Adrenal gland (tissue), 5 donors: ENCODE results near the gene SNX2.

Source experiments
- CTCF ChIP-seq, 6 experiments: fragments of 450-650 bp in 4 of 6; fragments of 200-600 bp in 2 of 6; sonication (generic) in 1 of 6; IDR thresholded peaks; 1 replicate in 5 of 6; 2 replicates in 1 of 6; pipeline versions ENCODE4 v1.5.1 to v1.8.0; 2016 to 2021; ENCODE audit warnings: antibody characterized with exemption in 6 of 6, mild to moderate bottlenecking in 2 of 6, moderate library complexity in 1 of 6
- POLR2A ChIP-seq, 2 donors: fragments of 450-650 bp; IDR thresholded peaks; one replicate each; pipeline ENCODE4 v1.6.1; 2017; ENCODE audit warnings: antibody characterized with exemption in 2 of 2, mild to moderate bottlenecking in 2 of 2, moderate library complexity in 1 of 2
- donor health status: DM: no; HTN: no; CAD: no.

GRCh38 chr5:122730037-122730436 lies 44.8 kb upstream of the SNX2 start:
- TF ChIP-seq CTCF (IDR thresholded peaks at IDR 0.05) = no peak
- no peak for TF ChIP-seq POLR2A (IDR thresholded peaks at IDR 0.05)
